ENCODE results near the gene CDH26.

DNA sequence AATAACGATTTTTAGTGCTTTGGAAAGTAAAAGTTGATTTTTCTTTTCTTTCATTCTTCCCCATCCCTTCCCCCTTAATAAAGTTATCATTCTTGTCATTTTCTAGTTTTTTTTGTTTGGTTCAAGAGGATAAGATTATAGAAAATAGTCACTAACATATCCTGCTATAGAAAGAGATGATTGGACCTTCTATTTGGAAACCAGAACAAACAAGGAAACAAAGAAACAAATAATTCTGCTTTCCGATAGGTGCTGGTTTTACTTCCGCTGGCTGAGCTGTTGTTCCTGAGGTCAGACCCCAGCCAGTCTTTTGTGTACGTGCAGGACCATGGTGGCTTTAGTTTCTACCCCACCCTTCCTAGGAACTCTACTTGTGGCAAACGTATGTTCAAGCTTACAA is at the start of gene CDH26:
- TF ChIP-seq, protein P1, sequence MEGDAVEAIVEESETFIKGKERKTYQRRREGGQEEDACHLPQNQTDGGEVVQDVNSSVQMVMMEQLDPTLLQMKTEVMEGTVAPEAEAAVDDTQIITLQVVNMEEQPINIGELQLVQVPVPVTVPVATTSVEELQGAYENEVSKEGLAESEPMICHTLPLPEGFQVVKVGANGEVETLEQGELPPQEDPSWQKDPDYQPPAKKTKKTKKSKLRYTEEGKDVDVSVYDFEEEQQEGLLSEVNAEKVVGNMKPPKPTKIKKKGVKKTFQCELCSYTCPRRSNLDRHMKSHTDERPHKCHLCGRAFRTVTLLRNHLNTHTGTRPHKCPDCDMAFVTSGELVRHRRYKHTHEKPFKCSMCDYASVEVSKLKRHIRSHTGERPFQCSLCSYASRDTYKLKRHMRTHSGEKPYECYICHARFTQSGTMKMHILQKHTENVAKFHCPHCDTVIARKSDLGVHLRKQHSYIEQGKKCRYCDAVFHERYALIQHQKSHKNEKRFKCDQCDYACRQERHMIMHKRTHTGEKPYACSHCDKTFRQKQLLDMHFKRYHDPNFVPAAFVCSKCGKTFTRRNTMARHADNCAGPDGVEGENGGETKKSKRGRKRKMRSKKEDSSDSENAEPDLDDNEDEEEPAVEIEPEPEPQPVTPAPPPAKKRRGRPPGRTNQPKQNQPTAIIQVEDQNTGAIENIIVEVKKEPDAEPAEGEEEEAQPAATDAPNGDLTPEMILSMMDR (IDR thresholded peaks at IDR 0.05) = no peak
- TF ChIP-seq POLR2A (IDR thresholded peaks at IDR 0.05) = no peak

All from body of pancreas (tissue), 4 donors.